Neural cell (in vitro differentiated cells): ENCODE measurements around the gene RERE. TPM values are rescaled to one million over a fixed set of nuclear protein-coding genes. Genes with fewer than 3 reads are reported as not detected.

ENCODE experiments used
- H2AFZ ChIP-seq: fragments of 200-600, 300-800 bp; sonication (generic), shearing (Covaris generic); 2 replicates; pipeline ENCODE4 v1.6.0; 2014; ENCODE audit warnings: low read depth, mild to moderate bottlenecking, antibody characterized with exemption, low read length, moderate library complexity
- H3F3A ChIP-seq: fragments of 200-600 bp; shearing (Covaris generic); 2 replicates; pipeline ENCODE4 v1.6.1; 2016; ENCODE audit warnings: mild to moderate bottlenecking, moderate library complexity, mixed read lengths, antibody characterized with exemption, low read length; ENCODE audit not compliant: insufficient read depth, poor library complexity, severe bottlenecking
- H3K27ac ChIP-seq: fragments of 200-600, 300-800 bp; sonication (generic), shearing (Covaris generic); 2 replicates; pipeline ENCODE4 v1.5.1; 2014; ENCODE audit warnings: mild to moderate bottlenecking, low read length, moderate library complexity
- H3K27me3 ChIP-seq: fragments of 300-800, 200-600 bp; sonication (generic), shearing (Covaris generic); 2 replicates; pipeline ENCODE4 v1.6.0; 2014; ENCODE audit warnings: mild to moderate bottlenecking, low read depth, low read length, moderate library complexity; ENCODE audit not compliant: insufficient read depth
- H3K36me3 ChIP-seq: fragments of 300-800, 200-600 bp; sonication (generic), shearing (Covaris generic); 2 replicates; pipeline ENCODE4 v1.5.1; 2014; ENCODE audit warnings: mild to moderate bottlenecking, antibody characterized with exemption, low read length, moderate library complexity; ENCODE audit not compliant: insufficient read depth
- H3K4me2 ChIP-seq: fragments of 300-800, 200-600 bp; sonication (generic), shearing (Covaris generic); 2 replicates; pipeline ENCODE4 v1.6.0; 2014; ENCODE audit warnings: mild to moderate bottlenecking, low read length
- H3K4me3 ChIP-seq: fragments of 300-800, 200-600 bp; sonication (generic), shearing (Covaris generic); 2 replicates; pipeline ENCODE4 v1.5.1; 2014; ENCODE audit warnings: mild to moderate bottlenecking, low read length, moderate library complexity
- H3K79me2 ChIP-seq: fragments of 200-600 bp; shearing (Covaris generic); replicated peaks from 2 replicates; pipeline ENCODE4 v1.6.0; 2014; ENCODE audit warnings: mild to moderate bottlenecking, low read length, moderate library complexity; ENCODE audit not compliant: insufficient read depth
- H3K9ac ChIP-seq: fragments of 300-800, 200-600 bp; sonication (generic), shearing (Covaris generic); 2 replicates; pipeline ENCODE4 v1.6.1; 2016; ENCODE audit warnings: mild to moderate bottlenecking, low read length, mixed read lengths
- H3K9me2 ChIP-seq: fragments of 200-600 bp; shearing (Covaris generic); 2 replicates; pipeline ENCODE4 v1.6.1; 2016; ENCODE audit warnings: mild to moderate bottlenecking, low read length, mixed read lengths; ENCODE audit not compliant: insufficient read depth
- H3K9me3 ChIP-seq: fragments of 200-600, 300-800 bp; sonication (generic), shearing (Covaris generic); 2 replicates; pipeline ENCODE4 v1.6.1; 2016; ENCODE audit warnings: mild to moderate bottlenecking, mixed run types, low read length, moderate library complexity, mixed read lengths
- H4K20me1 ChIP-seq: fragments of 200-600 bp; shearing (Covaris generic); 2 replicates; pipeline ENCODE4 v1.6.1; 2016; ENCODE audit warnings: mild to moderate bottlenecking, mixed run types; ENCODE audit not compliant: insufficient read depth
- EP300 ChIP-seq: fragments of 450-650 bp; conservative IDR thresholded peaks from 2 replicates; pipeline ENCODE4 v1.6.1; 2014; ENCODE audit warnings: antibody characterized with exemption, mild to moderate bottlenecking, moderate library complexity; ENCODE audit not compliant: poor library complexity, severe bottlenecking
- EZH2 ChIP-seq: fragments of 200-600, 300-800 bp; shearing (Covaris generic), sonication (generic); IDR thresholded peaks from 2 replicates; pipeline ENCODE4 v1.6.1; 2014; ENCODE audit warnings: antibody characterized with exemption, low read length, borderline replicate concordance, mild to moderate bottlenecking; ENCODE audit not compliant: insufficient read depth, poor library complexity, severe bottlenecking
- MXI1 ChIP-seq: fragments of 450-650 bp; conservative IDR thresholded peaks from 2 replicates; pipeline ENCODE4 v1.6.1; 2014; ENCODE audit warnings: antibody characterized with exemption, mild to moderate bottlenecking; ENCODE audit not compliant: poor library complexity, severe bottlenecking
- POLR2AphosphoS5 ChIP-seq: IDR thresholded peaks from 2 replicates; pipeline ENCODE4 v1.6.1; 2012
- RAD21 ChIP-seq: fragments of 450-650 bp; conservative IDR thresholded peaks from 2 replicates; pipeline ENCODE4 v1.6.1; 2014; ENCODE audit warnings: antibody characterized with exemption, mild to moderate bottlenecking, moderate library complexity
- SMC3 ChIP-seq: fragments of 450-650 bp; conservative IDR thresholded peaks from 2 replicates; pipeline ENCODE4 v1.6.1; 2014; ENCODE audit warnings: antibody characterized with exemption, mild to moderate bottlenecking, moderate library complexity; ENCODE audit not compliant: poor library complexity
- TAF1 ChIP-seq: IDR thresholded peaks from 2 replicates; pipeline ENCODE4 v1.6.1; 2012; ENCODE audit warnings: low read depth
- polyA plus RNA-seq: library from polyadenylated mRNA; depleted of rRNA; stranded (reverse); fragments of >200 nt; gene quantifications from 2 replicates; pipeline ENCODE4 v1.2.3, GENCODE V29; 2014
- TF ChIP-seq, protein P1 (sequence below): fragments of 450-650 bp; IDR thresholded peaks from 2 replicates; pipeline ENCODE4 v1.5.1; 2014; ENCODE audit warnings: antibody characterized with exemption, mild to moderate bottlenecking, moderate library complexity; ENCODE audit not compliant: poor library complexity, severe bottlenecking
- TF ChIP-seq, protein P2 (sequence below): IDR thresholded peaks from 2 replicates; pipeline ENCODE4 v1.6.1; 2012; ENCODE audit warnings: borderline replicate concordance

The RERE gene
- polyA plus RNA-seq, 1 donor from 2014 or later: 21.0 TPM

DNA sequence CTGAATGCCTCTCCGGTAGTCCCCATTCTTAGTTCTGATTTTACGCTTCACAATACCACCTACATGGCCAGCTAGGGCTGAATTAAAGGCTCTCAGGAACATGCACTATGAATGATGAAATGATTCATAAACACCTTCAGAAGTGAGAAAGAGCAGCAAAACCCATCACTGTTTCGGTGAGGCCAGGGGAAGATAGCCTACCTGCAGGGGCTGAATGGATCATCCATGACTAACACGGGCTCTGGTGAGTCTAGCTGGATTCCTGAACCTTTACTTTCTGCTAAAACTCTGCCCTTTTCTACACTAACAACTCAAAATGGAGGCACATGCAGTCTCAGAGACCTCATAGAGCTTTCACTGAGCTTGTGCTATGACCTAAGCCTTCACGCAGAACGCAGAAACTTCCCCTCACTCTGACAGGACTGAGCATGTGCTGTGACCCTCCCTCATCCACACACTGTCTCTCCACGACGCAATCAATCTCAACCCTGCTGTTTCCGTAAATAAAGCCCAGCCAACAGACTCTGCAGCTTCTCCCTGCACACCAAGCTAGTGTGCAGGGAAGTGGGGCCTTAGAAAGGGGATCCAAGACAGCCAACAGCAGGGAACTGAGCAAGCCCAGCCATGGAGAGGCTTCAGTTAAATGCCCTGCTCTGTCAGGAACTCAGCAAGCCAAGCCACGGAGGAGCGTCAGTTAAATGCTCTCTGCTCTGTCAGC lies 291.7 kb downstream of the RERE start:
- no peaks in the 10 kb centered on the region for H3K9me2 ChIP-seq
- peaks cover 11% of the 10 kb centered on the region for H3F3A ChIP-seq
- H4K20me1 ChIP-seq: no peaks in the 10 kb centered on the region
- peak overlapping the region; percentile 95 for H3K4me2 ChIP-seq
- peak overlapping the region; percentile 92 for H3K27ac ChIP-seq
- H3K27me3 ChIP-seq: no peaks in the 10 kb centered on the region
- H2AFZ ChIP-seq: no peak overlapping the region
- peaks cover 62% of the 10 kb centered on the region for H3K79me2 ChIP-seq
- peak overlapping the region; percentile 76 for H3K4me3 ChIP-seq
- TF ChIP-seq, protein P1, sequence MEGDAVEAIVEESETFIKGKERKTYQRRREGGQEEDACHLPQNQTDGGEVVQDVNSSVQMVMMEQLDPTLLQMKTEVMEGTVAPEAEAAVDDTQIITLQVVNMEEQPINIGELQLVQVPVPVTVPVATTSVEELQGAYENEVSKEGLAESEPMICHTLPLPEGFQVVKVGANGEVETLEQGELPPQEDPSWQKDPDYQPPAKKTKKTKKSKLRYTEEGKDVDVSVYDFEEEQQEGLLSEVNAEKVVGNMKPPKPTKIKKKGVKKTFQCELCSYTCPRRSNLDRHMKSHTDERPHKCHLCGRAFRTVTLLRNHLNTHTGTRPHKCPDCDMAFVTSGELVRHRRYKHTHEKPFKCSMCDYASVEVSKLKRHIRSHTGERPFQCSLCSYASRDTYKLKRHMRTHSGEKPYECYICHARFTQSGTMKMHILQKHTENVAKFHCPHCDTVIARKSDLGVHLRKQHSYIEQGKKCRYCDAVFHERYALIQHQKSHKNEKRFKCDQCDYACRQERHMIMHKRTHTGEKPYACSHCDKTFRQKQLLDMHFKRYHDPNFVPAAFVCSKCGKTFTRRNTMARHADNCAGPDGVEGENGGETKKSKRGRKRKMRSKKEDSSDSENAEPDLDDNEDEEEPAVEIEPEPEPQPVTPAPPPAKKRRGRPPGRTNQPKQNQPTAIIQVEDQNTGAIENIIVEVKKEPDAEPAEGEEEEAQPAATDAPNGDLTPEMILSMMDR: no peak
- TF ChIP-seq SMC3: peak; percentile 65
- TF ChIP-seq, protein P2, sequence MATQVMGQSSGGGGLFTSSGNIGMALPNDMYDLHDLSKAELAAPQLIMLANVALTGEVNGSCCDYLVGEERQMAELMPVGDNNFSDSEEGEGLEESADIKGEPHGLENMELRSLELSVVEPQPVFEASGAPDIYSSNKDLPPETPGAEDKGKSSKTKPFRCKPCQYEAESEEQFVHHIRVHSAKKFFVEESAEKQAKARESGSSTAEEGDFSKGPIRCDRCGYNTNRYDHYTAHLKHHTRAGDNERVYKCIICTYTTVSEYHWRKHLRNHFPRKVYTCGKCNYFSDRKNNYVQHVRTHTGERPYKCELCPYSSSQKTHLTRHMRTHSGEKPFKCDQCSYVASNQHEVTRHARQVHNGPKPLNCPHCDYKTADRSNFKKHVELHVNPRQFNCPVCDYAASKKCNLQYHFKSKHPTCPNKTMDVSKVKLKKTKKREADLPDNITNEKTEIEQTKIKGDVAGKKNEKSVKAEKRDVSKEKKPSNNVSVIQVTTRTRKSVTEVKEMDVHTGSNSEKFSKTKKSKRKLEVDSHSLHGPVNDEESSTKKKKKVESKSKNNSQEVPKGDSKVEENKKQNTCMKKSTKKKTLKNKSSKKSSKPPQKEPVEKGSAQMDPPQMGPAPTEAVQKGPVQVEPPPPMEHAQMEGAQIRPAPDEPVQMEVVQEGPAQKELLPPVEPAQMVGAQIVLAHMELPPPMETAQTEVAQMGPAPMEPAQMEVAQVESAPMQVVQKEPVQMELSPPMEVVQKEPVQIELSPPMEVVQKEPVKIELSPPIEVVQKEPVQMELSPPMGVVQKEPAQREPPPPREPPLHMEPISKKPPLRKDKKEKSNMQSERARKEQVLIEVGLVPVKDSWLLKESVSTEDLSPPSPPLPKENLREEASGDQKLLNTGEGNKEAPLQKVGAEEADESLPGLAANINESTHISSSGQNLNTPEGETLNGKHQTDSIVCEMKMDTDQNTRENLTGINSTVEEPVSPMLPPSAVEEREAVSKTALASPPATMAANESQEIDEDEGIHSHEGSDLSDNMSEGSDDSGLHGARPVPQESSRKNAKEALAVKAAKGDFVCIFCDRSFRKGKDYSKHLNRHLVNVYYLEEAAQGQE: no peak
- peak; percentile 40 for TF ChIP-seq TAF1
- TF ChIP-seq RAD21: peak; percentile 65
- TF ChIP-seq POLR2AphosphoS5: peak; percentile 94
- no peak for TF ChIP-seq EZH2
- TF ChIP-seq MXI1: peak; percentile 92
- TF ChIP-seq EP300: peak; percentile 88
- no peaks in the 10 kb centered on the region for H3K36me3 ChIP-seq
- H3K9me3 ChIP-seq: no peaks in the 10 kb centered on the region
- H3K9ac ChIP-seq: peak overlapping the region; percentile 78

DNA sequence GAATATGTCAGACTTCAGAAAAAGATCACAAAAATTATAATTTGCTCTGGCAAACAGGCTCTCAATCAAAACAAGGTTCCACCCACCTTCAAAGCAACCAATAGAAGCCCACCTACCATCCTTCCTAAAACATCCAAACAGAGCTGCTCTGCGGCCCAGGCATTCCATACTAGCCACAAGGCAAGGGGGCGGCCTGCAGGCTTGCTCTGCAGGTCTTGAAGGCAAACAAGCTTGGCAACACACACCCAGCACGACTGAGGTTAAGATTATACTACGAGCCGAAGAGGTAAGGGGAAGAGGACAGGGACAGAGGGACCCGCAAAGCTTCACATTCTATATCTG lies 292.3 kb downstream of the RERE start:
- H4K20me1 ChIP-seq: no peaks in the 10 kb centered on the region
- TF ChIP-seq POLR2AphosphoS5: peak; percentile 68
- peak; percentile 46 for TF ChIP-seq TAF1
- TF ChIP-seq EZH2: no peak
- TF ChIP-seq SMC3: no peak
- no peaks in the 10 kb centered on the region for H3K9me3 ChIP-seq
- H3K36me3 ChIP-seq: no peaks in the 10 kb centered on the region
- no peaks in the 10 kb centered on the region for H3K9me2 ChIP-seq
- H3K79me2 ChIP-seq: peaks cover 64% of the 10 kb centered on the region
- H3K9ac ChIP-seq: peak overlapping the region; percentile 78
- H2AFZ ChIP-seq: no peak overlapping the region
- H3K4me3 ChIP-seq: peak overlapping the region; percentile 76
- peaks cover 11% of the 10 kb centered on the region for H3F3A ChIP-seq
- H3K4me2 ChIP-seq: peak overlapping the region; percentile 95
- H3K27ac ChIP-seq: peak overlapping the region; percentile 92
- H3K27me3 ChIP-seq: no peaks in the 10 kb centered on the region
